Measurements from ENCODE around the gene SH3BGRL3.

The SH3BGRL3 gene

GRCh38 chr1:26282401-26282918 lies 2.6 kb downstream of the SH3BGRL3 start:
- no peak for TF ChIP-seq CTCF (IDR thresholded peaks at IDR 0.05; ENCODE audit: borderline replicate concordance, insufficient read depth, low read depth, low read length)
- H3K4me3 ChIP-seq (ENCODE audit: low read depth, low read length): no peak overlapping the region

GRCh38 chr1:26283279-26283853 lies 3.5 kb downstream of the SH3BGRL3 start:
- H3K4me3 ChIP-seq (ENCODE audit: low read depth, low read length): no peak overlapping the region
- TF ChIP-seq CTCF (IDR thresholded peaks at IDR 0.05; ENCODE audit: borderline replicate concordance, insufficient read depth, low read depth, low read length): no peak

GRCh38 chr1:26283871-26284596 lies 4.1 kb downstream of the SH3BGRL3 start:
- no peak for TF ChIP-seq CTCF (IDR thresholded peaks at IDR 0.05; ENCODE audit: borderline replicate concordance, insufficient read depth, low read depth, low read length)
- no peak overlapping the region for H3K4me3 ChIP-seq (ENCODE audit: low read depth, low read length)

- peak; percentile 97 for TF ChIP-seq CTCF (IDR thresholded peaks at IDR 0.05; ENCODE audit: borderline replicate concordance, insufficient read depth, low read depth, low read length)
- H3K4me3 ChIP-seq (ENCODE audit: low read depth, low read length): no peak overlapping the region
Measured at GRCh38 chr1:26284597-26285347, 4.9 kb downstream of the SH3BGRL3 start.

- peak; percentile 75 for TF ChIP-seq CTCF (IDR thresholded peaks at IDR 0.05; ENCODE audit: borderline replicate concordance, insufficient read depth, low read depth, low read length)
- H3K4me3 ChIP-seq (ENCODE audit: low read depth, low read length): no peak overlapping the region
Measured at GRCh38 chr1:26285366-26286063, 5.6 kb downstream of the SH3BGRL3 start.

- no peak overlapping the region for H3K4me3 ChIP-seq (ENCODE audit: low read depth, low read length)
- TF ChIP-seq CTCF (IDR thresholded peaks at IDR 0.05; ENCODE audit: borderline replicate concordance, insufficient read depth, low read depth, low read length): no peak
Measured at GRCh38 chr1:26286064-26286416, 6.2 kb downstream of the SH3BGRL3 start.
